ENCODE results near the gene L3MBTL4. TPM values are rescaled to one million over a fixed set of nuclear protein-coding genes. Genes with fewer than 3 reads are reported as not detected.

Gene L3MBTL4
- total RNA-seq, 3 donors from 2014 or later, result 7.8 to 23.0 (median 19.7) TPM

- H3K4me1 ChIP-seq, result no peaks in the 10 kb centered on the region
- no peaks in the 10 kb centered on the region for H3K27me3 ChIP-seq
- no peaks in the 10 kb centered on the region for H3K36me3 ChIP-seq
- no peak for DNase-seq (ENCODE audit: low spot score in 2 of 2)
- no peaks in the 10 kb centered on the region for H3K9me3 ChIP-seq
- H3K27ac ChIP-seq, result no peak overlapping the region
- no peak overlapping the region for H3K4me3 ChIP-seq
- intact Hi-C loops (cut with DNase I; ENCODE audit: low total_unique reads), result no loop called here
- TF ChIP-seq POLR2A (IDR thresholded peaks at IDR 0.05) (no peak), POLR2AphosphoS5 (IDR thresholded peaks at IDR 0.05) (no peak)
- TF ChIP-seq, protein P1, sequence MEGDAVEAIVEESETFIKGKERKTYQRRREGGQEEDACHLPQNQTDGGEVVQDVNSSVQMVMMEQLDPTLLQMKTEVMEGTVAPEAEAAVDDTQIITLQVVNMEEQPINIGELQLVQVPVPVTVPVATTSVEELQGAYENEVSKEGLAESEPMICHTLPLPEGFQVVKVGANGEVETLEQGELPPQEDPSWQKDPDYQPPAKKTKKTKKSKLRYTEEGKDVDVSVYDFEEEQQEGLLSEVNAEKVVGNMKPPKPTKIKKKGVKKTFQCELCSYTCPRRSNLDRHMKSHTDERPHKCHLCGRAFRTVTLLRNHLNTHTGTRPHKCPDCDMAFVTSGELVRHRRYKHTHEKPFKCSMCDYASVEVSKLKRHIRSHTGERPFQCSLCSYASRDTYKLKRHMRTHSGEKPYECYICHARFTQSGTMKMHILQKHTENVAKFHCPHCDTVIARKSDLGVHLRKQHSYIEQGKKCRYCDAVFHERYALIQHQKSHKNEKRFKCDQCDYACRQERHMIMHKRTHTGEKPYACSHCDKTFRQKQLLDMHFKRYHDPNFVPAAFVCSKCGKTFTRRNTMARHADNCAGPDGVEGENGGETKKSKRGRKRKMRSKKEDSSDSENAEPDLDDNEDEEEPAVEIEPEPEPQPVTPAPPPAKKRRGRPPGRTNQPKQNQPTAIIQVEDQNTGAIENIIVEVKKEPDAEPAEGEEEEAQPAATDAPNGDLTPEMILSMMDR (IDR thresholded peaks at IDR 0.05), result no peak
Observed at GRCh38 chr18:6021306-6022073, 393.2 kb downstream of the L3MBTL4 start.

DNA sequence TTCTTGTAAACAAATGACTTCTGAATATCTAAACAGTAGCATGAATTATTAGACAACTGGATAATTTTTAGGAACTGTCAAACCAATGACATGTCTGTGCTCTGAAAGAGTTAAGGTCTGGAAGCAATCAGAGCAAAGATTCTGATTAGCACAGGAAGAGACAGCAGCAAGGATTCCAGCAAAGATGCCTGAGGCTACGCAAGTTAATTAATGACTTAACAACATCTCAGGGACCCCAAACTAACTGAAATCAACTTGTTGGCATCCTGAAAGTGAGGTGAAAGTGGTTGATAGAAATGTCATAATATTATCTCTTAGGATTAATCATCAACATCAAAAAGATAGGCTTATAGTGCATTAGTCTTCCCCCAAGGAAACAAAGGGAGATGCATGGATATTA, 396.0 kb downstream of the L3MBTL4 start:
- TF ChIP-seq, protein P1 (IDR thresholded peaks at IDR 0.05), result no peak
- TF ChIP-seq POLR2A (IDR thresholded peaks at IDR 0.05) (no peak), POLR2AphosphoS5 (IDR thresholded peaks at IDR 0.05) (no peak)
- no peaks in the 10 kb centered on the region for H3K9me3 ChIP-seq
- H3K36me3 ChIP-seq, result no peaks in the 10 kb centered on the region
- no peak overlapping the region for H3K27ac ChIP-seq
- no peaks in the 10 kb centered on the region for H3K4me1 ChIP-seq
- H3K4me3 ChIP-seq, result no peak overlapping the region
- DNase-seq (ENCODE audit: low spot score in 2 of 2), result no peak
- intact Hi-C loops (cut with DNase I; ENCODE audit: low total_unique reads), result no loop called here
- no peaks in the 10 kb centered on the region for H3K27me3 ChIP-seq

DNA sequence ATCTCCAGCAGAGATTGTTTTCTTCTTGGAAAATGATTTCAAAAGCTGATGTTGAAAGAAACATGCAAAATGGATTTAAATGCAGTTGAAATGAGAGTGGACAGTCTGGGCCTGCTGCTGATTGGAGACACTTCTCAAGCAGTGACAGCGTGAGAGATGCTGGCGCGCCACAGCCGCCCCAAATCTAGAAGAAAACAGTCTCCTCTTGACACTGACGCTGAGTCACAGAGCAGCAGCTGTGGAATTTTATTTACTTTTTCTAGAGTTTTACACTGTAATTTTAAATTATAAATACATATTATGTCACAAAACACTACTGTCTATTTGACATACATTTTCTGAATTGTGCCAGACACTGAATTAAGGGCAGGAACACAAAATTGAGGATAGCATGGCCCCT, 397.5 kb downstream of the L3MBTL4 start:
- Histone ChIP-seq H3K36me3 (no peaks in the 10 kb centered on the region), H3K27me3 (no peaks in the 10 kb centered on the region), H3K9me3 (no peaks in the 10 kb centered on the region), H3K4me1 (no peaks in the 10 kb centered on the region), H3K4me3 (no peak overlapping the region), H3K27ac (no peak overlapping the region)
- no peak for DNase-seq (ENCODE audit: low spot score in 2 of 2)
- TF ChIP-seq, protein P1 (IDR thresholded peaks at IDR 0.05), result no peak
- no peak for TF ChIP-seq POLR2AphosphoS5 (IDR thresholded peaks at IDR 0.05)
- no peak for TF ChIP-seq POLR2A (IDR thresholded peaks at IDR 0.05)
- intact Hi-C loops (cut with DNase I; ENCODE audit: low total_unique reads), result no loop called here

- no peak overlapping the region for H3K27ac ChIP-seq
- H3K27me3 ChIP-seq, result no peaks in the 10 kb centered on the region
- H3K36me3 ChIP-seq, result no peaks in the 10 kb centered on the region
Observed at GRCh38 chr18:6015364-6015763, 399.3 kb downstream of the L3MBTL4 start.

More at GRCh38 chr18:6015364-6015763, 399.3 kb downstream of the L3MBTL4 start:
- Histone ChIP-seq H3K4me1 (no peaks in the 10 kb centered on the region), H3K9me3 (no peaks in the 10 kb centered on the region), H3K4me3 (no peak overlapping the region)
- DNase-seq (ENCODE audit: low spot score in 2 of 2), result no peak
- intact Hi-C loops (cut with DNase I; ENCODE audit: low total_unique reads), result no loop called here
- TF ChIP-seq, protein P1 (IDR thresholded peaks at IDR 0.05), result no peak
- TF ChIP-seq POLR2A (IDR thresholded peaks at IDR 0.05) (no peak), POLR2AphosphoS5 (IDR thresholded peaks at IDR 0.05) (no peak)
